LNCaP clone FGC (cell line): ENCODE data around the gene RAB35.

Experiments
- DNase-seq: peaks from one replicate; pipeline ENCODE4 v3.0.0-alpha.2; 2011; ENCODE audit warnings: low read depth
- H3K4me3 ChIP-seq: 2 replicates; pipeline ENCODE4 v1.5.1; 2011; ENCODE audit warnings: mild to moderate bottlenecking, low read depth, low read length, control low read depth
- CTCF ChIP-seq: IDR thresholded peaks from 2 replicates; pipeline ENCODE4 v1.5.1; 2012; ENCODE audit warnings: mild to moderate bottlenecking; ENCODE audit not compliant: control insufficient read depth, insufficient read depth; ENCODE audit errors: extremely low read depth

RAB35 gene

GRCh38 chr12:120061575-120062214 is 54.9 kb downstream of the RAB35 start:
- no peak overlapping the region for H3K4me3 ChIP-seq
- TF ChIP-seq CTCF = no peak
- no peak for DNase-seq

- no peak overlapping the region for H3K4me3 ChIP-seq
- TF ChIP-seq CTCF = no peak
- DNase-seq = no peak
These were observed 55.8 kb downstream of the RAB35 start for GRCh38 chr12:120060717-120061116.

GRCh38 chr12:120060196-120060595 is 56.4 kb downstream of the RAB35 start:
- TF ChIP-seq CTCF = no peak
- H3K4me3 ChIP-seq = no peak overlapping the region
- no peak for DNase-seq

- DNase-seq = no peak
- no peak overlapping the region for H3K4me3 ChIP-seq
- TF ChIP-seq CTCF = no peak
These were observed 59.8 kb downstream of the RAB35 start for GRCh38 chr12:120056739-120057138.

- no peak overlapping the region for H3K4me3 ChIP-seq
- no peak for DNase-seq
- no peak for TF ChIP-seq CTCF
These were observed 61.1 kb downstream of the RAB35 start for GRCh38 chr12:120055231-120056000.

- DNase-seq = no peak
- no peak overlapping the region for H3K4me3 ChIP-seq
- no peak for TF ChIP-seq CTCF
These were observed 62.3 kb downstream of the RAB35 start for GRCh38 chr12:120054293-120054692.

GRCh38 chr12:120051535-120051934 is 65.0 kb downstream of the RAB35 start:
- no peak for DNase-seq
- TF ChIP-seq CTCF = no peak

More at GRCh38 chr12:120051535-120051934, 65.0 kb downstream of the RAB35 start:
- H3K4me3 ChIP-seq = no peak overlapping the region
